Heart left ventricle (tissue), 13 donors: ENCODE measurements around the gene SLC22A7.

Experiments used
- CTCF ChIP-seq, 12 donors: fragments of 200-600 bp; sonication (generic) in 4 of 12; IDR thresholded peaks; one replicate each; pipeline versions ENCODE4 v1.5.0 to v1.8.0; 2018 to 2022; ENCODE audit warnings: antibody characterized with exemption in 12 of 12, mild to moderate bottlenecking in 5 of 12
- POLR2A ChIP-seq, 2 donors: fragments of 450-650 bp; IDR thresholded peaks; one replicate each; pipeline ENCODE4 v1.6.1; 2017; ENCODE audit warnings: antibody characterized with exemption in 2 of 2, mild to moderate bottlenecking in 2 of 2, moderate library complexity in 2 of 2
- donor health status: ischemic (EF 13 %, LVEDD 7.1; RV severe dilation, severe dysfunction).
- donor health status: DM: no; HTN: yes; CAD: no.
- donor health status: DM: no; HTN: no; CAD: no.
- donor health status: ischemic (EF 25% LVEDD 6.9; RV normal size, moderate dysfunction).
- donor health status: ischemic (EF 25% LVEDD 5.7; RV mildly dilated, moderate dysfunction).
- donor health status: ischemic (EF 35%, LVEDD 5.7; RV mildly dilated, moderate dysfunction).
- donor health status: nonischemic (EF 11% LVEDD 7.7; RV severe dilation, severe dysfunction).
- donor health status: DM: yes; HTN: yes; CAD: no.
- donor health status: PGD.
- donor health status: ischemic (EF 29% LVEDD 5.4; RV normal size, mild dysfunction).
- donor health status: nonischemic (EF 23%, LVEDD 6.1; RV moderate dilation, normal function).

- TF ChIP-seq CTCF (IDR thresholded peaks at IDR 0.05) (no peak), POLR2A (IDR thresholded peaks at IDR 0.05) (no peak)
These were observed 33.4 kb upstream of the SLC22A7 start for GRCh38 chr6:43264599-43265145.
